Memory B cell (primary cell): ENCODE data around the gene PCDHGA5.
"Not testable (repeated sequence)": the region's sequence is repeated elsewhere in the genome, so short reads cannot be mapped to it uniquely, and the experiment has no call there.

Experiments
- ATAC-seq: fragments of 150-1000 bp; cut with Tn5 transposase; 2 replicates; pipeline ENCODE4 v1.10.0; 2021; ENCODE audit warnings: low read depth, mild to moderate bottlenecking, moderate library complexity
- DNase-seq, 2 donors: peaks; one replicate each; pipeline ENCODE4 v3.0.0; 2022; ENCODE audit warnings: low spot score in 2 of 2
- H3K27ac Mint-ChIP-seq: one replicate; pipeline ENCODE4 v1.8.0; 2022; ENCODE audit warnings: mild to moderate bottlenecking, moderate library complexity, mixed read lengths
- H3K27me3 Mint-ChIP-seq: one replicate; pipeline ENCODE4 v1.8.0; 2022; ENCODE audit warnings: mixed read lengths
- H3K36me3 Mint-ChIP-seq: one replicate; pipeline ENCODE4 v1.8.0; 2022; ENCODE audit warnings: mild to moderate bottlenecking, mixed read lengths
- H3K4me1 Mint-ChIP-seq: one replicate; pipeline ENCODE4 v1.8.0; 2022; ENCODE audit warnings: mixed read lengths
- H3K4me3 Mint-ChIP-seq: one replicate; pipeline ENCODE4 v1.8.0; 2022; ENCODE audit warnings: mild to moderate bottlenecking, moderate library complexity, mixed read lengths
- H3K9me3 Mint-ChIP-seq: one replicate; pipeline ENCODE4 v1.8.0; 2022; ENCODE audit warnings: mixed read lengths

The PCDHGA5 gene

DNA sequence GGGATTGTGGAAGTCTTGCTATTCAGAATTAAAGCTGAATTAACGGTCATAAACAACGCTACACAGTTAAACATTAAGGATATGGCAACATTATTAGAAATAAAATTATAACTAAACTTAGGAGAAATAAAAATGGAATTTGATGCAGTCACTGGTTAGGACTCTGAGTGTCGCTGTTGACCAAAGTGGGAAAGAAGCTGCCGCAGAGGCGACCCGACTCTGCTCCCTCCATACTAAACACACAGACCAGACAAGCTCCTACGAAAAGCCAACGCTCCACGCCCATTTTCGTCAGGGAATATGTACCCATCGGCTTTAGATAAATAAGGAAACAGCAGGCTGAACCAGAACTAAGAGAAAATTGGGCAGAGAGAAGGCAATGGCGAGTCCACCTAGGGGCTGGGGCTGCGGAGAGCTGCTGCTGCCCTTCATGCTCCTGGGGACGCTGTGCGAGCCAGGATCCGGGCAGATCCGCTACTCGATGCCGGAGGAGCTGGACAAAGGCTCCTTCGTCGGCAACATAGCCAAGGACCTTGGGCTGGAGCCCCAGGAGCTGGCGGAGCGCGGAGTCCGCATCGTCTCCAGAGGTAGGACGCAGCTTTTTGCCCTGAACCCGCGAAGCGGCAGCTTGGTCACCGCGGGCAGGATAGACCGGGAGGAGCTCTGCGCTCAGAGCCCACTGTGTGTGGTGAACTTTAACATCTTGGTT lies at the start of gene PCDHGA5:
Gene PCDHGA5, plus strand, starts transcription at position 211 of the 709 bp plus-strand sequence. Its CDS starts 169 bp downstream, at position 380.
- Mint-ChIP-seq H3K27ac (no peak within 1 kb of the TSS), H3K27me3 (peaks cover 15% of the 10 kb centered on the region)

DNA sequence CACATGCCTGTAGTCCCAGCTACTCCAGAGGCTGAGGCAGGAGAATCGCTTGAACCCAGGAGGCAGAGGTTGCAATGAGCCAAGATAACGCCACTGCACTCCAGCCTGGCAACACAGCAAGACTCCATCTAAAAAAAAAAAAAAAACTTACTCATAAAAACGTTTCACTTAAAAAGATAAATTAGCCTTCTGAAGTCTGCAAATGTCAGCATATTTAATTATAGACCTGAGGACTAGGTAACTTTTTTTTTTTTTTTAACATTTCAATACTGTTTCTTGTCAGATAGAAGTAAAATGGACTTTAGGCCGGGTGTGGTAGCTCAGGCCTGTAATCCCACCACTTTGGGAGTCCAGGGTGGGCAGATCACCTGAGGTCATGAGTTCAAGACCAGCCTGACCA lies 47.0 kb upstream of the PCDHGA5 start:
- not testable (repeated sequence) for H3K27ac Mint-ChIP-seq, H3K4me3 Mint-ChIP-seq, H3K27me3 Mint-ChIP-seq, ATAC-seq, DNase-seq
- peaks cover 13% of the 10 kb centered on the region for H3K4me1 Mint-ChIP-seq
- H3K36me3 Mint-ChIP-seq = peaks cover 51% of the 10 kb centered on the region
- H3K9me3 Mint-ChIP-seq = peaks cover 21% of the 10 kb centered on the region

More for the DNA sequence above, at the start of gene PCDHGA5:
- Mint-ChIP-seq H3K36me3 (peaks cover 5% of the 10 kb centered on the region), H3K9me3 (peaks cover 11% of the 10 kb centered on the region), H3K4me1 (peaks cover 2% of the 10 kb centered on the region), H3K4me3 (no peak within 1 kb of the TSS)
- ATAC-seq (no peak), DNase-seq (no peak)

DNA sequence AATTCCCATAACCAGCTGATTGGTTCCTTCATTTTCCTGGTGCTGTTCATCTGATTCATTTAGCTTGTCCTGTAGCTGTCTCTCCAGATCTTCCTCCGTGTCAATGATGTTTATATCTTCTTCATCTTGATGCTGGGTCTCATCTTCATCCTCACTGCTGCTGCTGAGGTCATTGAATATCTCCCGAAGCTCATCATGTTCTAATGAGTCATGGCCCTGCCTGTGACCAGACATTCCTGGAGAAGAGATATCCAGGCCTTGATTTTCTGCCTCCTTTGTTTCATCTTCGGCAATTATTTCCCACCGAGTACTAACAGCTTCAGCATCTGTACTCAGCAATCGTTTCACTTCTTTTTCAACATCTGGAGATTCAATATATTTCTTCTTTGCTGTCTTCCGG lies 44.8 kb upstream of the PCDHGA5 start:
- Mint-ChIP-seq H3K4me3 (peak overlapping the region; percentile 27), H3K27ac (peak overlapping the region; percentile 100), H3K4me1 (peaks cover 13% of the 10 kb centered on the region), H3K9me3 (peaks cover 21% of the 10 kb centered on the region), H3K36me3 (peaks cover 35% of the 10 kb centered on the region), H3K27me3 (no peaks in the 10 kb centered on the region)
- DNase-seq = no peak
- no peak for ATAC-seq

DNA sequence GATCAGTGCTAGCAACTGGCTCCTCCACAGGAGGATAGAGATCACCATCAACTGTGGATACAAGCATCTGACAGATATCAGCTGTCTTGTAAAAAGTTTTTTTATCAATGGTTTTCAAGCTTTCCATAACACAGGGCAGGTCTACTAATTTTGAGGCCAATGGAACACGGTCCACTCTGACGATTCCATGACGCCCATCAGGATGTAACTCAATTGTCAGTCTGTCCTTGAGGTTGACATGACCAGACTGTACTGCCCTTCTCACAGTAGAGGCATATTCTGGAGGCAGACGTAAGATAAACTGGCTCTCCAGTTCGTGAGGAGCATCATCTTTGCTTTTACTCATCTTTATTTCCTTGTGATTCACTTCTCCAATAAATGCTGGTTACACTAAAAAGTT lies 44.3 kb upstream of the PCDHGA5 start:
- Mint-ChIP-seq H3K4me3 (peak overlapping the region; percentile 98), H3K9me3 (peaks cover 20% of the 10 kb centered on the region)

DNA sequence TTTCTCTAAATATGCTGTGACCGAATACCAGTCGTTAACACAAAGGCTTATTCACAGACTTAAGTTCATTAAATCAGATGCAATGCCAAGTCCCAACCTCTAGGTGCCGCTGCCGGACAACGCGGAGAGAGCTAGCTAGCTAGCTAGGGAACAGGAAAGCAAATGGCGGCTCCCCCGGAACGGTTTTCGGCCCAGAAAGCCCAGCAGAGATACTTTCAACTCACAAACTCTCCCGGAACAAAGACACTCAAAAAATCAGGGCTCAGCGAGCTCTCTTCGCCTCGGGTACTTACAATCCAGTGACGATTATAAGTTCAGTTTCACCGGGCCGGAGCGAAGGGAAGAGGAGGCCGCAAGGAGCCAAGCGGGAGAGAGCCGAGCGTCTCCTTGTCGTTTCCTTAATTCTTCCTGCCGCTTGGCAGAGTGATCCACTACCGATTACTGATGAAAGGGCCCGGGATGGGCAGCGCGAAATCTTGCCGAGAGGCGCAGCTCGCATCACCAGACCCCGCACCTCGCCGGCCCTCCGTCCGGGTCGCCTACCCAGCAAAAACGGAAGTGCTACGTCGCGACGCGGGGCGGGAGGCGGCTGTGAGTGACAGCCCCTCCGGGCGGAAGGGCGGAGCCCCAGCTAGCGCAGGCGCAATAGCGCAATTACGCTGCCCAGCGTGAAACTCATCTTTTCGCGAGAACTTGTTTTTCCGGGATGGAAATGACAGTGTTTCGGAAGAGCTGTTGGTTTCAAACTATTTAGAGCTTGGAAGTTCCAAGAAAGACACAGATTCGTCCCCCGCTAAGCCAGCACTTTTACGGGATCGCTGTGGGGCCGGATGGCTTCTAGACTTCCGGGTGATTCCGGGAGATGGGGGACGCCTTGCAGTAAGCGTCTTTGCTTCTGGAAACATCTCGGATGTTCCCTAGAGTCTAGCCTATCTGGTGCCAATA lies 43.5 kb upstream of the PCDHGA5 start, which contains the start of gene TAF7:
Gene TAF7, minus strand, starts transcription at position 560 of the 945 bp plus-strand sequence. CDS start 740 bp downstream, outside the sequence.
- DNase-seq = peak; percentile 92 to 94
- peak; percentile 88 for ATAC-seq
- H3K4me3 Mint-ChIP-seq = peak within 1 kb of the TSS; percentile 98
- H3K27ac Mint-ChIP-seq = peak within 1 kb of the TSS; percentile 100
- peaks cover 12% of the 10 kb centered on the region for H3K4me1 Mint-ChIP-seq
- H3K27me3 Mint-ChIP-seq = peaks cover 2% of the 10 kb centered on the region
- peaks cover 14% of the 10 kb centered on the region for H3K9me3 Mint-ChIP-seq
- H3K36me3 Mint-ChIP-seq = peaks cover 25% of the 10 kb centered on the region

More for the DNA sequence above, 44.3 kb upstream of the PCDHGA5 start:
- peaks cover 33% of the 10 kb centered on the region for H3K36me3 Mint-ChIP-seq
- H3K4me1 Mint-ChIP-seq = peaks cover 13% of the 10 kb centered on the region
- H3K27me3 Mint-ChIP-seq = peaks cover 1% of the 10 kb centered on the region
- ATAC-seq (no peak), DNase-seq (no peak)
- H3K27ac Mint-ChIP-seq = peak overlapping the region; percentile 100

DNA sequence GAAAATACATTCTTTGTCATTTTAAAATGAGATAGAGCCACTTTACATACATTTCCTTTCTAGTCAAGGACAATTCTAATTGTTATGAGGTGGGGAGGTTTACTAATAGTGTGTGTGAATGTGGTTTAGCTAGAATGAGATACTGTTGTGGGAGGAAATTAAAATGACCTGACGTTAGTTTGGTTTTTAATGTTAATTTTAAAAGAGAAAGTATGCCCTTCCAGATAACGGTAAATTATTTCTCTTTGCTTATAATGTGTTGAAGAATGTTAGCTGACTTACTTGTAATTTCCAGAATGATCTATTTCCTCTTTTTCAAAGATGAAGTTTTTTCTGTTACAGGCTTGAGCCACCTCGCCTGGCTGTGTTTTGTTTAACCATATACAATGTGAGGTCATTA lies 41.7 kb upstream of the PCDHGA5 start:
- DNase-seq (no peak), ATAC-seq (no peak)
- peaks cover 11% of the 10 kb centered on the region for H3K9me3 Mint-ChIP-seq
- peaks cover 2% of the 10 kb centered on the region for H3K27me3 Mint-ChIP-seq
- H3K36me3 Mint-ChIP-seq = peaks cover 22% of the 10 kb centered on the region
- no peak overlapping the region for H3K27ac Mint-ChIP-seq
- H3K4me3 Mint-ChIP-seq = no peak overlapping the region
- H3K4me1 Mint-ChIP-seq = peaks cover 14% of the 10 kb centered on the region

DNA sequence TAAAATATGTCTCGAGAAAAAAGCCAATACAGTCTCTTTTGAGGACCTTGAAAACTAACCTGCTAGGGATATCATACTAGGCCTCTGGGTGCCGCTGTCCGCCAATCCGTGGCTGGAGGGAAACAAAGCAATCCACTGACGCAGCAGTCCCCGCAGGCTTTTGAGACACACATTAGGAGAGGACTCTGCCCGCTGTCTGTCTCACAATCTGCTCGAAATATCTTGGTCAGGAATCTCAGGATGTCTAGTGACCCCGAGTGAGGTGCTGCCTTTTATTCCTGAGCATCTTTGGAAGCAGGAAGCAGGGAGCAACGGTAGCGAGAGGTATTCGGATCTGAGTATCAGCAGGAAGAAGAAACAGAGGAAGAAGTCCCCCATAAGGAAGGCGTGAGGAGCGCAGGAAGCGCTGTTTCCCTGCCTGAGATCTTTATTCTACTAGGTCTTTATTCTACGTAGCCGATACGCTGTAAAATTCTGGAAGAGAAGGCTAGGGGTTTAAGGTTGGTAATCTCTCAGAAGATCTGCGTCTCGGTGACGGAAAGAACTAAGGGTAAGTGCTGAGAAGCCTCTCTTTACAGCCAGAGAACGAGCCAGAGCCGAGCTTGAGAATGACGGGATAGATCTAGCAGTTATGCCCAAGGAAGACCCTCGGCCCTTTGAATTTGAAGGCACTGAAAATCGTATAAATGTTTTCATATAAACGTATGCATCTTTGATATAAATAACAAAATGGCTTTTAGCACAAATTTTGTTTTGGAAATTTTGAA lies 37.7 kb upstream of the PCDHGA5 start:
- Mint-ChIP-seq H3K27ac (peak overlapping the region; percentile 81), H3K36me3 (peaks cover 3% of the 10 kb centered on the region), H3K4me3 (peak overlapping the region; percentile 93), H3K9me3 (peaks cover 4% of the 10 kb centered on the region), H3K27me3 (peaks cover 8% of the 10 kb centered on the region), H3K4me1 (peaks cover 4% of the 10 kb centered on the region)
- DNase-seq (peak; percentile 32 to 44), ATAC-seq (peak; percentile 88)

DNA sequence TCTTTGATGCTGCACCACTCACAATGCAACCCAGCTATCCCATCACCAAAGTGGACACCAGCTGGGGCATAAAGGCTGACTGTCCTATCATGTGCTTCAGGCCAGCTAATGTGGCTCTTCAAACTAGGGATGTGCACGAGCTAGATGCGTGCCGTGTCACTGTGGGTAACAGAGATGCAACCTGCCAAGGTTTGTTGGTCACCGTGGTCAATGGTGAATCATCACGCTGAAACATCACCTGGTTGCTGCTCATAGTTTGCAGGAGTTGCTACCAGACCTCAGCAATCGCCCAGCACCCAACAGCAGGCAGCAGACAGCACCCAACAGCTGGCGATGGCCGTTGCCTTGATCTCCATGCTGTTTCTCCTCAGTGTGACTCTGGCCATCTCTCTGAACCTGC lies 35.7 kb upstream of the PCDHGA5 start:
- H3K4me3 Mint-ChIP-seq = no peak overlapping the region
- peaks cover 5% of the 10 kb centered on the region for H3K9me3 Mint-ChIP-seq
- H3K4me1 Mint-ChIP-seq = peaks cover 4% of the 10 kb centered on the region
- DNase-seq = no peak
- no peak for ATAC-seq
- H3K27me3 Mint-ChIP-seq = peaks cover 10% of the 10 kb centered on the region
- H3K27ac Mint-ChIP-seq = no peak overlapping the region
- H3K36me3 Mint-ChIP-seq = peaks cover 3% of the 10 kb centered on the region

DNA sequence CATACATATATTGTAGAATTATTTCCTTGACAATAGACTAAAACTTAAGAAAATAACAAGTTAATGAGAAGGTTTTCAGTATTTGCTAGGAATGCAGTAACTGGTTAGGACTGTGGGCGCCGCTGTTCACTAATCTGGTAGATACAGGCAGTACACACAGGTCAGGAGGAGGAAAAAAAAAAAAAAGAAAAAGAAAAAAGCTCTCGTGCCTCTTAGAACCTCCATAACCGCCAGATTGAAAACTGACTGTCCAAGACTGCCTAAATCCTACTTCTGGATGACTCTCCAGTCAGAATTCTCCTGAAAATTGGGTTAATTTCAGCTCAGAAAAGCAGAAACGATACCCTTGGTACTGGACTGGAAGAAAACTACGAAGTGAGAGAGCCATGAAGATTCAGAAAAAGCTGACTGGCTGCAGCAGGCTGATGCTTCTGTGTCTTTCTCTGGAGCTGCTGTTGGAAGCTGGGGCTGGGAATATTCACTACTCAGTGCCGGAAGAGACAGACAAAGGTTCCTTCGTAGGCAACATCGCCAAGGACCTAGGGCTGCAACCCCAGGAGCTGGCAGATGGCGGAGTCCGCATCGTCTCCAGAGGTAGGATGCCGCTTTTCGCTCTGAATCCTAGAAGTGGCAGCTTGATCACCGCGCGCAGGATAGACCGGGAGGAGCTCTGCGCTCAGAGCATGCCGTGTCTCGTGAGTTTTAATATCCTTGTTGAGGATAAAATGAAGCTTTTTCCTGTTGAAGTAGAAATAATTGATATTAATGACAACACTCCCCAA lies 33.5 kb upstream of the PCDHGA5 start, which contains the start of gene PCDHGA1:
Gene PCDHGA1, plus strand, starts transcription at position 216 of the 782 bp plus-strand sequence.
- Mint-ChIP-seq H3K27ac (no peak within 1 kb of the TSS), H3K27me3 (peaks cover 17% of the 10 kb centered on the region), H3K36me3 (peaks cover 5% of the 10 kb centered on the region), H3K4me1 (peaks cover 6% of the 10 kb centered on the region), H3K9me3 (peaks cover 7% of the 10 kb centered on the region), H3K4me3 (peak within 1 kb of the TSS; percentile 24)
- DNase-seq = no peak
- peak; percentile 48 for ATAC-seq

DNA sequence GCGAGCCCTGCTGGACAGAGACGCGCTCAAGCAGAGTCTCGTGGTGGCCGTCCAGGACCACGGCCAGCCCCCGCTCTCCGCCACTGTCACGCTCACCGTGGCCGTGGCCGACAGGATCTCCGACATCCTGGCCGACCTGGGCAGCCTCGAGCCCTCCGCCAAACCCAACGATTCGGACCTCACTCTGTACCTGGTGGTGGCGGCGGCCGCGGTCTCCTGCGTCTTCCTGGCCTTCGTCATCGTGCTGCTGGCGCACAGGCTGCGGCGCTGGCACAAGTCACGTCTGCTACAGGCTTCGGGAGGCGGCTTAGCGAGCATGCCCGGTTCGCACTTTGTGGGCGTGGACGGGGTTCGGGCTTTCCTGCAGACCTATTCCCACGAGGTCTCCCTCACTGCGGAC lies 31.4 kb upstream of the PCDHGA5 start:
- not testable (repeated sequence) for H3K4me1 Mint-ChIP-seq, H3K36me3 Mint-ChIP-seq, H3K4me3 Mint-ChIP-seq, DNase-seq, H3K27ac Mint-ChIP-seq, ATAC-seq
- Mint-ChIP-seq H3K9me3 (peaks cover 20% of the 10 kb centered on the region), H3K27me3 (peaks cover 26% of the 10 kb centered on the region)

DNA sequence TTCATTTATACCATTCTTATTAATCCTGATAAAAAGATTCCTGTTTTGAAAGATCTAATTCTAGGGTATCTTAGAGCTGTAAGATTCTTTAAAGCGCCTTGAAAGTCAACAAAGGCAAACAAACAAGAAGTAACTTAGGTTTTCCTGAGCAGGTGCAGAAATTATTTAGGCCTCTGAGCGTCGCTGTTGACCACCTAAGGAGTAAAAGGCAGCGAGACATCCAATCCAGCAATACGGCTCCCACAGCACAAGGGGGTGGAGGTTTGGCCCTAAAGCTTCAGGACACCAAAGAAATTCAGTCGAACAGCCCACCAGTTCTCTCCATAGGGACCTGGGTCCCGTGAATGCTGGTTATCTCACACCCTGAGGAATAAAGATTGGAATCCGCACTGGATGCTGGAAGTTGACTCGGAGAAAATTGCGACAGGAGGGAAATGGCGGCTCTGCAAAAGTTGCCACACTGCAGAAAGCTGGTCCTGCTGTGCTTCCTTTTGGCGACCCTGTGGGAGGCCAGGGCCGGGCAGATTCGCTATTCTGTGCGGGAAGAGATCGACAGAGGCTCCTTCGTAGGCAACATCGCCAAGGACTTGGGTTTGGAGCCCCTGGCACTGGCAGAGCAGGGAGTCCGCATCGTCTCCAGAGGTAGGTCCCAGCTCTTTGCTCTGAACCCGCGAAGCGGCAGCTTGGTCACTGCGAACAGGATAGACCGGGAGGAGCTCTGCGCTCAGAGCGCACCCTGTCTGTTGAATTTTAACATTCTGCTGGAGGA lies 25.2 kb upstream of the PCDHGA5 start, which contains the start of gene PCDHGA2:
Gene PCDHGA2, plus strand, starts transcription at position 223 of the 769 bp plus-strand sequence.
- peaks cover 32% of the 10 kb centered on the region for H3K27me3 Mint-ChIP-seq
- H3K27ac Mint-ChIP-seq = no peak within 1 kb of the TSS
- H3K4me1 Mint-ChIP-seq = peaks cover 2% of the 10 kb centered on the region
- H3K9me3 Mint-ChIP-seq = peaks cover 31% of the 10 kb centered on the region
- peak within 1 kb of the TSS; percentile 41 for H3K4me3 Mint-ChIP-seq
- ATAC-seq (no peak), DNase-seq (no peak)
- peaks cover 10% of the 10 kb centered on the region for H3K36me3 Mint-ChIP-seq

DNA sequence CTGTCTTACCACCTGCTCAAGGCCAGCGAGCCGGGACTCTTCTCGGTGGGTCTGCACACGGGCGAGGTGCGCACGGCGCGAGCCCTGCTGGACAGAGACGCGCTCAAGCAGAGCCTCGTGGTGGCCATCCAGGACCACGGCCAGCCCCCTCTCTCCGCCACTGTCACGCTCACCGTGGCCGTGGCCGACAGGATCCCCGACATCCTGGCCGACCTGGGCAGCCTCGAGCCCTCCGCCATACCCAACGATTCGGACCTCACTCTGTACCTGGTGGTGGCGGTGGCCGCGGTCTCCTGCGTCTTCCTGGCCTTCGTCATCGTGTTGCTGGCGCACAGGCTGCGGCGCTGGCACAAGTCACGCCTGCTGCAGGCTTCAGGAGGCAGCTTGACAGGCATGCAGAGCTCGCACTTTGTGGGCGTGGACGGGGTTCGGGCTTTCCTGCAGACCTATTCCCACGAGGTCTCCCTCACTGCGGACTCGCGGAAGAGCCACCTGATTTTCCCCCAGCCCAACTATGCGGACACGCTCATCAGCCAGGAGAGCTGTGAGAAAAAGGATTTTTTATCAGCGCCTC lies 23.1 kb upstream of the PCDHGA5 start:
- not testable (repeated sequence) for DNase-seq, H3K4me1 Mint-ChIP-seq, ATAC-seq, H3K27ac Mint-ChIP-seq, H3K36me3 Mint-ChIP-seq, H3K4me3 Mint-ChIP-seq
- Mint-ChIP-seq H3K27me3 (peaks cover 26% of the 10 kb centered on the region), H3K9me3 (peaks cover 30% of the 10 kb centered on the region)
